HG02759 (cell line): ENCODE results near the gene B4GALNT4.
"Not testable (repeated sequence)": the region's sequence is repeated elsewhere in the genome, so short reads cannot be mapped to it uniquely, and the experiment has no call there.

Experiments
- ATAC-seq: cut with Tn5 transposase; IDR thresholded peaks from one replicate; pipeline ENCODE4 v1.9.1; 2021; ENCODE audit warnings: mild to moderate bottlenecking, moderate library complexity; ENCODE audit not compliant: unreplicated experiment

Gene B4GALNT4

GRCh38 chr11:391117-392017 lies 22.1 kb downstream of the B4GALNT4 start:
- no peak for ATAC-seq

DNA sequence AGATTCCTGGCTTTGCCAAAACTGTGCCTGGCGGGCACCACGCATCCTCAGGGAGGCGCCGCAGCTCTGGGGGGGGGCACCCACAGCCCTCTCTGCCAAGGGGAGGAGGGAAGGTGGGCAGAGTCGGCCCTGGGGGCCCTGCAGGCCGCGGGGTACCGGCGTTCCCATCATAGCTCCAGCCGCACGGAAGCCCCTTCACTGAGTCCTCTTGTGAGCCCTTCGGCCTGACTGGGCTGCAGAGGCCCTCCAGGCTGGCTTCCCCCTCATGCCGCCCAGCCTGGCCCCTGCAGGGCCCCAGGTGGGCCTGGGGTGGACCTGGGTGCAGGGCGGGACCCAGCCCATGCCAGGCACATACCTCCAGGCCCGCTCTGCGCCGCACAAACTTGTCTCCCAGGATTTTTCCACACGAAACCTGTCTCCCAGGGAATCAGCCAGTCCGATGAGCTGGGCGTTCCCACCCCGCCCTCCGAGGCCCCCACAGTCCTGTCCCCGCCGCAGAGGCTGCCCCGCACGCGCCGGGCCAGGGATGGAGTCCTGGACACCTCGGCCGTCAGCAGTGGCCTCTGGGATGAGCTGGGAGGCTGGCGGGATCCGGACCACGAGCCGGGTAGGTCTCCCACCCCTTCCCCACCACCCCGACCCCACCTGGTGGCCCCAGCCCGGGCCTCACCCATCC lies 22.9 kb downstream of the B4GALNT4 start:
- ATAC-seq = no peak

- no peak for ATAC-seq
These were observed 24.1 kb downstream of the B4GALNT4 start for GRCh38 chr11:393219-394033.

DNA sequence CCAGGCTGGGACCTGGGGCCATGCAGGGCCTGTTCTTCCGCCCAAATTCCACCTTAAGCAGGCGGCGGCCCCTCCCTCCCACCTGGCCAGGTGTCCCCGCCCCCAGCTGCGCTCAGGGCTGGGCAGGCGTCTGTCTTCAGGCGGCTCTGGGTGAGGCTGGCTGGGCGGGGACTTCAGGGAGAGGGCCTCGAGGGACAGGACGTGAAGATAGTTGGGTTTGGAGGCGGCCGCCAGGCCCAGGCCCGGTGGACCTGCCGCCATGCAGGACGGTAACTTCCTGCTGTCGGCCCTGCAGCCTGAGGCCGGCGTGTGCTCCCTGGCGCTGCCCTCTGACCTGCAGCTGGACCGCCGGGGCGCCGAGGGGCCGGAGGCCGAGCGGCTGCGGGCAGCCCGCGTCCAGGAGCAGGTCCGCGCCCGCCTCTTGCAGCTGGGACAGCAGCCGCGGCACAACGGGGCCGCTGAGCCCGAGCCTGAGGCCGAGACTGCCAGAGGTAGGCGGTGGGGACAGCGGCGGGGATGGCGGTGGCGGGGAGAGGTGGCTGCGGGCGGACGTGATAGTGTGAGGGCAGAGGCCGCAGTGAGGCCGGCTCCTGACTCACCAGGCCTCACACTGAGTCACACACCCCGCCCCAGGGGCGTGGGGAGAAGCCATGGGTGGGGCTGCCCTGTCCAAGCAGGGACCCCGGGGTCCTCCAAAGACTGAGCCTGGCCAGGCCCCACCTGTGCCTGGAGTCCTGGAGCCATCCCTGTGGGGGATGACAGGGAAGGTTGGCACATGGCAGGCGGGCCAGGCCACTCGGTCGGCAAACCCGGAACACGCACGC lies 24.9 kb downstream of the B4GALNT4 start, which contains the start of gene PKP3:
PKP3 (plus strand) TSS at position 176 of the 824 bp plus-strand sequence; CDS start at position 260, 84 bp downstream.
- no peak for ATAC-seq

- no peak for ATAC-seq
These were observed 25.8 kb downstream of the B4GALNT4 start for GRCh38 chr11:394858-395655.

DNA sequence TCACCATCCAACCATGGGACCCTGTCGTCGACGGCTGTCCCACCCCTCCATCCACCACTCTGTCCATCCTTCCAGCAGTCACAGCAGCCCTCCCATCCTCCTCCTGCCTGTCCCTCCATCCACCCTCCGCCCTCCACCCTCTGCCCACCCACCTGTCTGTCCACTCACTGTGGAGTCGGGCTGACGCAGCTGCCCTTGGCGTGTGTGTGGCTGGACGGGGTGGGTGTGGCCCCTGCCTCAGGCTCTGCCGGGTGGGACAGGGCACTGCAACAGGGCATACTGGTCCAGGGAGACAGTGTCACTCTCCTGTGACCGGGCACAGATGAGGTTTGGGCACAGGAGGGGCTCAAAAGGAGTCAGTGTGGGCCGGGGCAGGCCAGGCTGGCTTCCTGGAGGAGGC lies 26.6 kb downstream of the B4GALNT4 start:
- no peak for ATAC-seq

DNA sequence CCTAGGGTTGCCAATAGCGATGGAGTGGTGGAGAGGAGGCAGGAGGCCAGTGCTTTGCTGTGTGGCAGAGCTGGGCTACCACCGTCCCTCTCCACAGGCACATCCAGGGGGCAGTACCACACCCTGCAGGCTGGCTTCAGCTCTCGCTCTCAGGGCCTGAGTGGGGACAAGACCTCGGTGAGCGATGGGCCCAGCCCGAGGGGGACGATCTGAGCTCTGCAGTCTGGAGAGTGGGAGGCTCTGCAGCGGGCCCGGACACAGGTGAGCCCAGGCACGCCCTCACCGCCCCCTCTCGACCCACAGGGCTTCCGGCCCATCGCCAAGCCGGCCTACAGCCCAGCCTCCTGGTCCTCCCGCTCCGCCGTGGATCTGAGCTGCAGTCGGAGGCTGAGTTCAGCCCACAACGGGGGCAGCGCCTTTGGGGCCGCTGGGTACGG lies 27.2 kb downstream of the B4GALNT4 start:
- ATAC-seq = no peak

- ATAC-seq = peak; percentile 54
These were observed 27.7 kb downstream of the B4GALNT4 start for GRCh38 chr11:396948-397548.

- no peak for ATAC-seq
These were observed 29.5 kb downstream of the B4GALNT4 start for GRCh38 chr11:398826-399225.

DNA sequence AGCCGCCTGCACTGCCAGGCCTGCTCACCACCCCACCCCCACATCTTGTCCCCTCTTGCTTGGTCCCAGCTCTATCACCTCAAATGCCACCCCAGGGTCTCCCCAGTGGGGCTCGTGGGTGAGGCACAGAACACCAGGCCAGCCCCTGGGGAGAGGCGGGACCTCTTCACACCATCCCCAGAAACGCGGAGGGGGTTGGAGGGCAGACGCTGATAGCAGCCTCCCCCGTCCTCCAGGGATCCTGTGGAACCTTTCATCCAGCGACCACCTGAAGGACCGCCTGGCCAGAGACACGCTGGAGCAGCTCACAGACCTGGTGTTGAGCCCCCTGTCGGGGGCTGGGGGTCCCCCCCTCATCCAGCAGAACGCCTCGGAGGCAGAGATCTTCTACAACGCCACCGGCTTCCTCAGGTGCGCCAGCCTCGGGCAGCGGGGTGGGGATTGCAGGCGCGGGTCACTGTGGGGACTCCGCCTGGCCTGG lies 30.5 kb downstream of the B4GALNT4 start:
- no peak for ATAC-seq

DNA sequence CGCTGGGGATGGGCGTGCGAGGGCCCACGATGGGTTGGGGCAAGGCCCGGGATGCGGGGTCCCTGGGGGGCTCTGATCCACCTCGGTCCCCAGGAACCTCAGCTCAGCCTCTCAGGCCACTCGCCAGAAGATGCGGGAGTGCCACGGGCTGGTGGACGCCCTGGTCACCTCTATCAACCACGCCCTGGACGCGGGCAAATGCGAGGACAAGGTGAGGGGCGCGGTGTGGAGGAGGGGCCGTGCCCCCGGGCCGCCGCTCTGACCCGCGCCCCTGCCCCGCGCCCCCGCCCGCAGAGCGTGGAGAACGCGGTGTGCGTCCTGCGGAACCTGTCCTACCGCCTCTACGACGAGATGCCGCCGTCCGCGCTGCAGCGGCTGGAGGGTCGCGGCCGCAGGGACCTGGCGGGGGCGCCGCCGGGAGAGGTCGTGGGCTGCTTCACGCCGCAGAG lies 31.0 kb downstream of the B4GALNT4 start:
- ATAC-seq = no peak

DNA sequence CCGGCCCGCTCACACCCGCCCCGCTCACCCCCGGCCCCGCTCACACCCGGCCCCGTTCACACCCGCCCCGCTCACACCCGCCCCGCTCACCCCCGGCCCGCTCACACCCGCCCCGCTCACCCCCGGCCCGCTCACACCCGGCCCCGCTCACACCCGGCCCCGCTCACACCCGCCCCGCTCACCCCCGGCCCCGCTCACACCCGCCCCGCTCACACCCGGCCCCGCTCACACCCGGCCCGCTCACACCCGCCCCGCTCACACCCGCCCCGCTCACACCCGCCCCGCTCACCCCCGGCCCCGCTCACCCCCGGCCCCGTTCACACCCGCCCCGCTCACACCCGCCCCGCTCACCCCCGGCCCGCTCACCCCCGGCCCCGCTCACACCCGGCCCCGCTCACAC lies 31.9 kb downstream of the B4GALNT4 start:
- not testable (repeated sequence) for ATAC-seq

DNA sequence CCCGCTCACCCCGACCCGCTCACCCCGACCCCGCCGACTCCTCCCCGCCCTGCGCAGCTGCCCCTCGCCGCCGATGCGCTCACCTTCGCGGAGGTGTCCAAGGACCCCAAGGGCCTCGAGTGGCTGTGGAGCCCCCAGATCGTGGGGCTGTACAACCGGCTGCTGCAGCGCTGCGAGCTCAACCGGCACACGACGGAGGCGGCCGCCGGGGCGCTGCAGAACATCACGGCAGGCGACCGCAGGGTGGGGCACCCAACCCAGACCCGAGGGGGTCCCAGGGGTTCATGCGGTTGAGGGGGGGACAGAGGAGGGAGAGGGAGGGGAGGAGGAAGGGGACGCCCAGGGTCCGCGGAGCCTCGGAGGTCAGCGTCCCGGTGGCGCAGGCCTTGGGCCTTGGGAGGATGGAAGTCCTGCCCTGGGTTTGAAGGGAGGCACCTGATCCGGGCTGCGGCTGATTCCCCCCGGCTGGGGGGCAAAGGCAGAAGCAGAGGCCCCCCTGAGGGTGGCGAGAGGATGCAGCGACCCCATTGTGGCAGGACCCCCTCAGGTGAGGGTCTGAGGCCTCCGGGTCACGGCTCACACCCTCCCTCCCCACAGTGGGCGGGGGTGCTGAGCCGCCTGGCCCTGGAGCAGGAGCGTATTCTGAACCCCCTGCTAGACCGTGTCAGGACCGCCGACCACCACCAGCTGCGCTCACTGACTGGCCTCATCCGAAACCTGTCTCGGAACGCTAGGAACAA lies 33.9 kb downstream of the B4GALNT4 start:
- ATAC-seq = no peak

GRCh38 chr11:403761-404431 lies 34.6 kb downstream of the B4GALNT4 start:
- no peak for ATAC-seq

GRCh38 chr11:404551-405264 lies 35.4 kb downstream of the B4GALNT4 start:
- no peak for ATAC-seq

GRCh38 chr11:405323-405953 lies 36.1 kb downstream of the B4GALNT4 start:
- ATAC-seq = no peak
